ENCODE results near the gene SLC35G3.

DNA sequence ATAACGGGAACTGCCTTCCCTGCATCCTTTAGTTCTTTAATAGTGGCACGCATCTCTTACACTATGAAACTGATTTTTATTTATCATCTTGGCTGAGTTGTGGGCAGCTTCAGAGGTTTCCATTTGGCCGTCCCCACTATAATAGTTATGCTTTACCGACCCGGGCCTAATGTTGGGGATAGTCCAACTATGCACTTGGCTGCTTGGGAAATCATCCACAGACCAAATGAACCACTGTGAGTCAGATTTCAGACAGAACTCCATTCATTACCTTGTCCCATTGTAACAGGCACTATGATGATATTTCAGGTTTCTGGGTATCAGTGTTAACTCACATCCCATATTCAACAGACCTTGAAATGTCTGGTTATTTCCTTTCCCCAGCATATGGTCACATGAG is 42.6 kb upstream of the SLC35G3 start:
- TF ChIP-seq, protein P1, sequence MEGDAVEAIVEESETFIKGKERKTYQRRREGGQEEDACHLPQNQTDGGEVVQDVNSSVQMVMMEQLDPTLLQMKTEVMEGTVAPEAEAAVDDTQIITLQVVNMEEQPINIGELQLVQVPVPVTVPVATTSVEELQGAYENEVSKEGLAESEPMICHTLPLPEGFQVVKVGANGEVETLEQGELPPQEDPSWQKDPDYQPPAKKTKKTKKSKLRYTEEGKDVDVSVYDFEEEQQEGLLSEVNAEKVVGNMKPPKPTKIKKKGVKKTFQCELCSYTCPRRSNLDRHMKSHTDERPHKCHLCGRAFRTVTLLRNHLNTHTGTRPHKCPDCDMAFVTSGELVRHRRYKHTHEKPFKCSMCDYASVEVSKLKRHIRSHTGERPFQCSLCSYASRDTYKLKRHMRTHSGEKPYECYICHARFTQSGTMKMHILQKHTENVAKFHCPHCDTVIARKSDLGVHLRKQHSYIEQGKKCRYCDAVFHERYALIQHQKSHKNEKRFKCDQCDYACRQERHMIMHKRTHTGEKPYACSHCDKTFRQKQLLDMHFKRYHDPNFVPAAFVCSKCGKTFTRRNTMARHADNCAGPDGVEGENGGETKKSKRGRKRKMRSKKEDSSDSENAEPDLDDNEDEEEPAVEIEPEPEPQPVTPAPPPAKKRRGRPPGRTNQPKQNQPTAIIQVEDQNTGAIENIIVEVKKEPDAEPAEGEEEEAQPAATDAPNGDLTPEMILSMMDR (IDR thresholded peaks at IDR 0.05 in 4 of 5, conservative IDR thresholded peaks at IDR 0.05 in 1 of 5), result no peak
- no peak for TF ChIP-seq POLR2A (IDR thresholded peaks at IDR 0.05)
